Gastroesophageal sphincter (tissue), 3 donors: ENCODE measurements around the gene SLC1A2.

ENCODE experiments used
- CTCF ChIP-seq, 4 experiments: fragments of 200-600 bp in 2 of 4; fragments of 450-650 bp in 2 of 4; sonication (generic) in 1 of 4; IDR thresholded peaks; one replicate each; pipeline ENCODE4 v1.5.1; 2017 to 2019; ENCODE audit warnings: antibody characterized with exemption in 4 of 4, mild to moderate bottlenecking in 2 of 4, moderate library complexity in 2 of 4
- EP300 ChIP-seq: sonication (generic); formaldehyde crosslinking; IDR thresholded peaks from one replicate; pipeline ENCODE4 v1.6.1; 2017; ENCODE audit warnings: antibody characterized with exemption, mild to moderate bottlenecking
- POLR2A ChIP-seq, 2 donors: fragments of 450-650 bp; IDR thresholded peaks; one replicate each; pipeline ENCODE4 v1.6.1; 2017; ENCODE audit warnings: antibody characterized with exemption in 2 of 2, mild to moderate bottlenecking in 2 of 2, moderate library complexity in 1 of 2
- POLR2AphosphoS5 ChIP-seq: sonication (generic); formaldehyde crosslinking; IDR thresholded peaks from one replicate; pipeline ENCODE4 v1.6.1; 2017; ENCODE audit warnings: antibody characterized with exemption

- TF ChIP-seq CTCF (IDR thresholded peaks at IDR 0.05) = no peak
- TF ChIP-seq EP300 = no peak
- no peak for TF ChIP-seq POLR2A (IDR thresholded peaks at IDR 0.05)
- TF ChIP-seq POLR2AphosphoS5 = no peak
Observed at GRCh38 chr11:35330156-35330889, 89.0 kb downstream of the SLC1A2 start.
